ENCODE measurements around the gene TCFL5. TPM values are rescaled to one million over a fixed set of nuclear protein-coding genes. Genes with fewer than 3 reads are reported as not detected.
A peak's percentile ranks its signal among the peaks of the same experiment; 100 is the strongest.

TCFL5 gene
- total RNA-seq: 10 to 100 TPM; 12.0 to 28.9 (median 13.8) TPM

DNA sequence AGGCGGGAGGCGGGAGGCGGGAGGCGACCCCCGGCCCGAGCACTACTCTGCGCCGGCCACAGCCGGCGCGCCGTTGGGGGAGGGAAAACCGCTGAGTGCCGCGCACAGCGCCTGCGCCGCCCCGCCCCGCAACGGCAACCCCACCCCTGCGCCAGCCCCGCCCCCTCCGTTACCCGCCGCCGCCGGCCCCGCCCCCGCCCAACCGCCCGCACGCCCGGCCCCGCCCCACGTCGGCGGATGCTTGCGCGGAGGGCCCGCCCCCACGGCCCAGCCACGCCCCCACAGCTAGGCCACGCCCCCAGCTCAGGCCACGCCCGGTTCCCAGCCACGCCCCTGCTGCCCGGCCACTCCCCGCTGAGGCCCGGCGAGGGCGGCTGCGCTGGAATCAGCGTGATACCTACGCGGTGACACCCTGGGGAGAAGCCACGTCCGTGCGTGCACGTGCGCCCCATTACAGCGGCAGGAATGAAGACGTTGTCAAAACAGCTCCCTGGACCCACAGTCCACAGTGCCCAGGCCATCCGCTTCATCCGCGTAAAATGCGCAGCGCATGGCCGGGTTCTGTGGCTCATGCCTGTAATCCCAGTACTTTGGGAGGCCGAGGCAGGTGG, at the start of gene TCFL5:
Gene TCFL5, minus strand, starts transcription at position 97 of the 611 bp plus-strand sequence. CDS start 152 bp downstream, outside the sequence.
- no peaks in the 10 kb centered on the region for H3K27me3 ChIP-seq
- H3K9me3 ChIP-seq: no peaks in the 10 kb centered on the region
- peaks cover 0 to 27% (median 7%) of the 10 kb centered on the region in 3 donors for H3K4me1 ChIP-seq
- TF ChIP-seq EP300 (IDR thresholded peaks at IDR 0.05) (no peak), POLR2AphosphoS5 (IDR thresholded peaks at IDR 0.05) (peak; percentile 28)
- ATAC-seq: peak; percentile 91
- H3K36me3 ChIP-seq: peaks cover 0 to 14% of the 10 kb centered on the region in 2 donors
- WGBS, 2 donors (ENCODE audit: low coverage in 1 of 2): no CpG with 5 or more reads among the region's 70 CpGs
- peak within 1 kb of the TSS in 3 of 4 donors; percentile 60 to 77 (median 64) for H3K27ac ChIP-seq
- peak within 1 kb of the TSS; percentile 30 to 56 for H3K4me3 ChIP-seq

DNA sequence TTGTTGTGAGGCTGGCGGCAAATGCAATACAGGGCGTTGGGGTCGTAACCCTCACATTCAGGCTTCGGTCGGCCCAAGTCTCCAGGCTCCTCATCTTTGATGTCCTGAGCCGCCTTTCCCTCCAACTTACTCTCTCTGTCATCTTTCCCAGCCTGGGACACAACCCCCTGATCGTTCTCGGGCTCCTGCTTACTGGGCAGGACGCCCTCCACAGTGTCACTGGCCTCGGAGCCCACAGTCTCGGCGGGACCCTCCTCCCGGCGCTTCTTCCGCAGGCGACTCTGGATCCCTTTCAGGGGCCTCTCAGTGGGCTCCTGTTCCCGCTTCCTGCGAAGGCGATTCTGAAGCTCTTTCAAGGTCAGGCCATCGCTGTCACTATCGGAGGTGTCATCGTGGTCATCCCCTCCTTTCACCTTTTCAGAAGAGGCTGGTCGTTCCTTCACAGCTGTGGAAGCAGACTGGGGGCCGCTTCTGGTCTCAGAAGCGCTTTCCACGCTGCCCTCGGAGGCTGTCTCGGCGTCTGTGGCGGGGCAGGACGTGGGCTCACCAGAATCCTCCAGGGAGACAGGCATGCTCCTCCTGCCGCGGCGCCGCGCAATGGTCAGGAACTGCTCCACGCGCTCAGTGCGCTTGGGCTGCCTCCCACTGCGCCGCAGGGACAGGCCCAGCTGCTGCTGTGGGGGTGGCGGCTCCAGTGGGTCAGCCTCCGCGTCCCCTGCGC, 49.3 kb upstream of the TCFL5 start:
- H3K27ac ChIP-seq: no peak overlapping the region
- no peaks in the 10 kb centered on the region for H3K27me3 ChIP-seq
- 90 to 100% methylated on average over 4 to 12 of the region's 45 CpGs for WGBS, 2 donors (ENCODE audit: low coverage in 1 of 2)
- no peak overlapping the region for H3K4me3 ChIP-seq
- no peak for ATAC-seq
- H3K9me3 ChIP-seq: no peaks in the 10 kb centered on the region
- peaks cover 0 to 78% of the 10 kb centered on the region in 2 donors for H3K36me3 ChIP-seq
- peaks cover 3 to 63% (median 22%) of the 10 kb centered on the region in 3 donors for H3K4me1 ChIP-seq
- TF ChIP-seq POLR2AphosphoS5 (IDR thresholded peaks at IDR 0.05) (no peak), POLR2A (IDR thresholded peaks at IDR 0.05) (no peak), EP300 (IDR thresholded peaks at IDR 0.05) (no peak)
- TF ChIP-seq, protein P1, sequence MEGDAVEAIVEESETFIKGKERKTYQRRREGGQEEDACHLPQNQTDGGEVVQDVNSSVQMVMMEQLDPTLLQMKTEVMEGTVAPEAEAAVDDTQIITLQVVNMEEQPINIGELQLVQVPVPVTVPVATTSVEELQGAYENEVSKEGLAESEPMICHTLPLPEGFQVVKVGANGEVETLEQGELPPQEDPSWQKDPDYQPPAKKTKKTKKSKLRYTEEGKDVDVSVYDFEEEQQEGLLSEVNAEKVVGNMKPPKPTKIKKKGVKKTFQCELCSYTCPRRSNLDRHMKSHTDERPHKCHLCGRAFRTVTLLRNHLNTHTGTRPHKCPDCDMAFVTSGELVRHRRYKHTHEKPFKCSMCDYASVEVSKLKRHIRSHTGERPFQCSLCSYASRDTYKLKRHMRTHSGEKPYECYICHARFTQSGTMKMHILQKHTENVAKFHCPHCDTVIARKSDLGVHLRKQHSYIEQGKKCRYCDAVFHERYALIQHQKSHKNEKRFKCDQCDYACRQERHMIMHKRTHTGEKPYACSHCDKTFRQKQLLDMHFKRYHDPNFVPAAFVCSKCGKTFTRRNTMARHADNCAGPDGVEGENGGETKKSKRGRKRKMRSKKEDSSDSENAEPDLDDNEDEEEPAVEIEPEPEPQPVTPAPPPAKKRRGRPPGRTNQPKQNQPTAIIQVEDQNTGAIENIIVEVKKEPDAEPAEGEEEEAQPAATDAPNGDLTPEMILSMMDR (IDR thresholded peaks at IDR 0.05): no peak

DNA sequence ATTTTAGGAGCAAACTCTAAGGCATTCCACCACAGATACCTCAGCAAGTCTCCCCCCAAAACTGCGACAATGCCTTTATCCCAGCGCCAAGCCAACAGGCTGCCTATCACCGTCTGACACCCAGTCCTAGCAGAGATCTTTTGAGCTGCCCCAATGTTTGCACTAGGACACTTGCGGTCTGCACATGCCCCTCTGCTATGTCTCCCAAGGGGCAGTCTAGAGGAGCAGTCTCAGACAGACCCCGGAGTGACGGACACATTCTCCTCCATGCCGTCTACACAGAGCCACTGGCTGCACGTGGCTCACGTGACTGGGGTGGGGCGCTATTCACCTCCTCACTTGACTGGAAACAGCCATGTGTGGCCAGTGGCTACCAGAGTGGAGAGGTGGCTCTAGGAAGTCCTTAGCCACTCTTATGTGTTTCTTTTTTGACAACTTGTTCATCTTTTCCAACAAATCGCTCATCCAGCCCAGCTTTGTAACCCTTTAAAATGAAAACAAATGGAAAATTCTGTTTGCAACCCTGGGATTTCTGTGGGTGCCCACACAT, 48.7 kb upstream of the TCFL5 start:
- WGBS, 2 donors (ENCODE audit: low coverage in 1 of 2): 93 to 94% methylated on average over 4 to 8 of the region's 11 CpGs
- no peak overlapping the region for H3K4me3 ChIP-seq
- peaks cover 3 to 57% (median 19%) of the 10 kb centered on the region in 3 donors for H3K4me1 ChIP-seq
- H3K9me3 ChIP-seq: no peaks in the 10 kb centered on the region
- peaks cover 0 to 84% of the 10 kb centered on the region in 2 donors for H3K36me3 ChIP-seq
- H3K27me3 ChIP-seq: no peaks in the 10 kb centered on the region
- TF ChIP-seq POLR2AphosphoS5 (IDR thresholded peaks at IDR 0.05): no peak
- no peak for TF ChIP-seq EP300 (IDR thresholded peaks at IDR 0.05)
- TF ChIP-seq, protein P1 (IDR thresholded peaks at IDR 0.05): no peak
- no peak for TF ChIP-seq POLR2A (IDR thresholded peaks at IDR 0.05)
- no peak overlapping the region for H3K27ac ChIP-seq
- ATAC-seq: no peak

DNA sequence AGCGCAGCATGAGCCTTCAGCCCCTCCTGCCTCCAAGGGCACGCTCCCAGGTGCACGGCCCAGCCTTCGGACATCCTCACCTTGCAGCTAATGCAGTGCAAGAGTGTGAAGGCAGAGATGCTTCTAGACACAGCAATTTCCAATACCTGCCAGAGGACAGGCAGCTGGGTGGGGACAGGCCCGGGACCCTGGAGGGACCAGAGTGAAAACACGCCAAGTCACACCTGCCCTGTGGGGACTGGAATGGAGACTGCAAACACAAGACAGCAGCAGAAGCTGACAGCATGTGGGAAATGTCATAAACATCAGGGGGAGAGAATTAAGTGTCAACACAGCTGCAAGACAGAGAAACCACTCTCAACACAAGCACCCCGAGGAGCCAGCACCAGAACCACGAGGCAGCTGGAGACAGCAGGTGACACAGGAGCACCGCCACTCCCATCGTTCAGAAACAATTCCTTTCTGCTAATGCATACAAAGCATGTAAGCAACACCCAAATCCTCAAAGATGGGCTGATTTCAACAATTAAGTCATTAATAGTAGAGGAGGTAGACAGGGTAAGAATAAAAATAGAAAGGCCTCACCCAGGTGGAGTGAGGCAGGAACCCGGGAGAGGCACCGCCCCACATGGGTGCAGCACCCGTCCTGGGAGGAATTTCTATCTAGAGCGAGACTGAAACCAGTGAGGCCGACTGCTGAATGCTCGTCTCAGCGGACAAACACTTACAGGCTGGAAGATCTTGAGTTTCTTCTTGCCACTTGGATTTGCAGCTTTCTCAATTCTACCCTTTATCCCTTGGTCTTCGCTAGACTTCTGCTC, 47.6 kb upstream of the TCFL5 start:
- Histone ChIP-seq H3K9me3 (no peaks in the 10 kb centered on the region), H3K4me1 (peaks cover 0 to 46% (median 9%) of the 10 kb centered on the region in 3 donors), H3K27me3 (no peaks in the 10 kb centered on the region), H3K36me3 (peaks cover 0 to 95% of the 10 kb centered on the region in 2 donors), H3K27ac (no peak overlapping the region), H3K4me3 (no peak overlapping the region)
- TF ChIP-seq POLR2AphosphoS5 (IDR thresholded peaks at IDR 0.05) (no peak), EP300 (IDR thresholded peaks at IDR 0.05) (no peak), POLR2A (IDR thresholded peaks at IDR 0.05) (no peak)
- TF ChIP-seq, protein P1 (IDR thresholded peaks at IDR 0.05): no peak
- no peak for ATAC-seq
- WGBS, 2 donors (ENCODE audit: low coverage in 1 of 2): 71 to 80% methylated on average over 15 to 16 of the region's 18 CpGs
